Subcutaneous abdominal adipose tissue (tissue), 5 donors: ENCODE measurements around the gene AGAP3.

Experiments
- H3K27ac ChIP-seq: one replicate; pipeline ENCODE4 v1.7.0; 2013; ENCODE audit warnings: low read depth, mild to moderate bottlenecking, inconsistent platforms, low read length, moderate library complexity
- H3K27me3 ChIP-seq, 5 donors: one replicate each; pipeline ENCODE4 v1.7.0; 2013; ENCODE audit warnings: low read length in 5 of 5, inconsistent platforms in 1 of 5; ENCODE audit not compliant: control insufficient read depth in 5 of 5, insufficient read depth in 4 of 5
- H3K36me3 ChIP-seq, 5 donors: one replicate each; pipeline ENCODE4 v1.7.0; 2013; ENCODE audit warnings: low read length in 5 of 5; ENCODE audit not compliant: control insufficient read depth in 5 of 5, insufficient read depth in 5 of 5
- H3K4me1 ChIP-seq, 5 donors: one replicate each; pipeline ENCODE4 v1.7.0; 2013; ENCODE audit warnings: low read length in 5 of 5, mild to moderate bottlenecking in 3 of 5, moderate library complexity in 1 of 5; ENCODE audit not compliant: control insufficient read depth in 5 of 5, insufficient read depth in 5 of 5
- H3K4me3 ChIP-seq, 5 donors: one replicate each; pipeline ENCODE4 v1.7.0; 2013; ENCODE audit warnings: low read length in 5 of 5, low read depth in 1 of 5
- H3K9ac ChIP-seq, 5 donors: one replicate each; pipeline ENCODE4 v1.7.0; 2013; ENCODE audit warnings: low read length in 5 of 5, mild to moderate bottlenecking in 4 of 5, moderate library complexity in 3 of 5
- H3K9me3 ChIP-seq, 5 donors: one replicate each; pipeline ENCODE4 v1.7.0; 2013; ENCODE audit warnings: low read length in 5 of 5; ENCODE audit not compliant: control insufficient read depth in 5 of 5
- donor health status: healthy.
- donor health status: healthy.
- donor health status: healthy.
- donor health status: healthy.
- donor health status: healthy.

The AGAP3 gene

DNA sequence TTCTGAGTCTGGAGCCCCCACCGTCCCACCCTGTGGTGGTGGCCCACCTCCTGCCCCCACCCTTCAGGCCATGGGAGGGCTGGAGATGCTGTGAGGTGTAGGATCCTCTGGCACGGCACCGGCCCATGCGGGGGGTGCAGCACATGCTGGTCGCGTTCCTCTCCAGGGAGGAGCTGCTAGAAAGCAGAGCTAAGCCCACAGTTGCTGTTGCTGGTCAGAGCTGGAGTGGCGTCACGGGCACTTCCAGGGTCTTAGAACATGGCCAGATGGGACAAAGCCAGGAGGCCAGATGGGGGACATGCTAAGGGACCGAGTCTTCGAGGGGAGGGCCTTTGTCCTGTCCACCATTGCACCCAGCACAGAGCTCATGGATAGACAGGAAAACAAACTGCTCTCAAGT is 21.6 kb downstream of the AGAP3 start:
- Histone ChIP-seq H3K4me1 (peaks cover 2 to 38% (median 26%) of the 10 kb centered on the region in 5 donors), H3K27ac (no peak overlapping the region), H3K36me3 (peaks cover 0 to 13% (median 7%) of the 10 kb centered on the region in 5 donors), H3K27me3 (no peaks in the 10 kb centered on the region), H3K4me3 (no peak overlapping the region), H3K9me3 (no peaks in the 10 kb centered on the region), H3K9ac (peak overlapping the region in 1 of 5 donors; percentile 56)

DNA sequence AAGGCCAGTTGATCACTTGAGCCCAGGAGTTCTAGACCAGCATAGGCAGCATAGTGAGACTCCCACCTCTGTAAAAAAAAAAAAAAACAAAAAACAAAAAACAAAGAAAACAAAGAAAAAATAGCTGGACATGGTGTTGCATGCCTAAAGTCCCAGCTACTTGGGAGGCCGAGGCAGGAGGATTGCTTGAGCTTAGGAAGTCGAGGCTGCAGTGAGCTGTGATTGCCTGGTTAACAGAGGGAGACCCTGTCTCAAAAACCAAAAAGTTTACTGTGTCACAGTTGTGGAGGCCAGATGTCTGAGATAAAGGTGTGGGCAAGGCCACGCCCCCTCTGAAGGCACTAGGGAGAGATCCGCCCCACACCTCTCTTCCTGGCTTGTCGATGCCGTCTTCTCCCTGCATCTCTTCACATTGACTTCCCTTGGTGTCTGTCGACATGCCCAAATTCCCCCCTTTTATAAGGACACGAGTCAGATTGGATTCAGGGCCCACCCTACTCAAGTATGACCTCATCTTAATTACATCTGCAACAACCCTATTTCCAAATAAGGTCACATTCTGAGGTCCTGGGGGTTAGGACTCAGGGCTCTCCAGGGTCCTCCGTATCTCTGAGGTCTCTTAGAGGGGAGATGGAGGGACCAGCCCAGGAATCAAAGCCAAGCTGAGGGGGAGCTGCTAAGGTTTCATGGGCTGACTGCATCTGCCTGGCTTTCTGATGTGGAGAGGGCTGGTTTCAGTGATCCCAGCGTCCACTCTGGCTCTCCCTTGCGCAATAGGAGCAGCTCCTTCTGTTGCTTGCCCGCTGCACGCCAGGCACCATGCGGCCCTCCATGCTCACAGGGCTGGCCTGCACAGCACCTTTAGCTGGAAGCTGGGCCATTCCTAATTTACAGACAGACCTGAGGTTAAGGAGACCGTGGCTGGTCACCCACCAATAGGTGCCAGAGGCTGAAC is 23.1 kb downstream of the AGAP3 start:
- peak overlapping the region; percentile 37 for H3K27ac ChIP-seq
- no peak overlapping the region for H3K9ac ChIP-seq
- H3K4me3 ChIP-seq, result no peak overlapping the region
- H3K9me3 ChIP-seq, result no peaks in the 10 kb centered on the region
- no peaks in the 10 kb centered on the region for H3K27me3 ChIP-seq
- peaks cover 0 to 12% (median 6%) of the 10 kb centered on the region in 5 donors for H3K36me3 ChIP-seq
- peaks cover 2 to 38% (median 23%) of the 10 kb centered on the region in 5 donors for H3K4me1 ChIP-seq

DNA sequence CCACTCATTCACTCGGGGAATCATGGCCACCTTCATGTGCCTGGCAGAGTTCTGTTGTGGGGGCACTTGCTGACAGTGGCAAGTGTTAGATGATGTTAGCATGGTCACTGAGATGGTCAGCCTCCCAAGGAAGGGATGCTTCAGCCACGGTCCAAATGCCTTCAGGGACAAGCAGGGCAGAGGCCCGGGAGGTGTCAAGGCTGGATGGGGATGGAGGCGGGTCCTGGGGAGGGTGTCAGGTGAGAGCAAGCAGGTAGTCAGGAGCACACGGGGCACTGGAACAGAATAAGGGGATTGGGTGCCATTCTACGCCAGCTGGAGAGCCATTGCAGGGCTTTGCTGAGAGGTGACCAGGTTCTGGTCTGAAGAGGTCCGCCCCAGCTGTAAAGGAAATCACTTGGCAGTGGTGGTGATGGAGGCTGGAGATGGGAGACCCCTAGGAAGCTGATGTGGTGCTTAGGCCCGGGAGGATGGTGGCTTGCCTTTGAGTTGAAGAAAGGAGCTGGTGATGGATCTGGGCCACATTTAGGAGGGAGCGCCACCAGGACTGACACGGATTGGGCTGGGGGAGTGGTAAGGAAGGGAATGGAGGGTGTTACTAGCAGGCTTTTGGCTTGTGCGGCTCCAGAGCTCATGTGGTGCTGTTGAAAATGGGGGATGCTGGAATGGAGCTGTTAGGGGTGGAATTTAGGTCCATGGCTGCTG is 24.1 kb downstream of the AGAP3 start:
- H3K27ac ChIP-seq, result no peak overlapping the region
- peaks cover 0 to 31% (median 19%) of the 10 kb centered on the region in 5 donors for H3K4me1 ChIP-seq
- peaks cover 0 to 7% (median 3%) of the 10 kb centered on the region in 5 donors for H3K36me3 ChIP-seq
- H3K9ac ChIP-seq, result peak overlapping the region in 2 of 5 donors; percentile 12 to 41
- H3K4me3 ChIP-seq, result no peak overlapping the region
- no peaks in the 10 kb centered on the region for H3K9me3 ChIP-seq
- no peaks in the 10 kb centered on the region for H3K27me3 ChIP-seq

DNA sequence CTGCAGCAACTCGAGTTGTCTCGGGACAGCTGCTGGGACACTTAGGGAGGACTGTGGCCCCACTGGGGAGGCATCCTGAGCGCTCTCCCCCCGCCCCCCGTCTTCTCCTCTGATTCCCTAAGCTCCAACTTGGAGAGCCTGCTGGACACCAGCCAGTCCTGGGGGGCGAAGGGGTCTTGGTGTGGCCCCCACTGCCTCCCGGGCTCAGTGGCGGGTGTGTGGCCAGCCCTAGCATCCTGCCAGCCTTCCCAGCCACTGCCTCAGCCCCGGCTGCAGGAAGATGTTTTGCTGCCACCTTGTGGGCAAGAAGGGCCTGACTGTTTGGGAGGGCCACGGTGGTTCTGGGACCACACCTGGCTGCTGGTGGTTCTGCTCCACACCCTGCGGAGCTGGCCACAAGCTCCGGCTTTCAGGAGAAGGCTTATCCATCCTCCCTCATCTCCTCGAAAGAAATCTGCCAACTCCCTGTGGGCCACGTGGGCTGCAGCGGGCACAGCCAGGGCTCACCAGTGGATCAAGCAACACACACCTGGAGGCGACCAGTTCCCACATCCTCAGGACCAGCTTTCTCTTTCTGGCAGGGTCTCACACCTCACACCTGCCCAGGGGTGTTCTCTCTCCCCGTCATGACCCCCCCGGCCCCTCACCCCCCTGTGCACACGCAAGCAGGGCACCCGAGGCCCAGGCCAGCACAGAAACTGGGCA is 24.8 kb downstream of the AGAP3 start:
- Histone ChIP-seq H3K27ac (no peak overlapping the region), H3K9ac (no peak overlapping the region)

DNA sequence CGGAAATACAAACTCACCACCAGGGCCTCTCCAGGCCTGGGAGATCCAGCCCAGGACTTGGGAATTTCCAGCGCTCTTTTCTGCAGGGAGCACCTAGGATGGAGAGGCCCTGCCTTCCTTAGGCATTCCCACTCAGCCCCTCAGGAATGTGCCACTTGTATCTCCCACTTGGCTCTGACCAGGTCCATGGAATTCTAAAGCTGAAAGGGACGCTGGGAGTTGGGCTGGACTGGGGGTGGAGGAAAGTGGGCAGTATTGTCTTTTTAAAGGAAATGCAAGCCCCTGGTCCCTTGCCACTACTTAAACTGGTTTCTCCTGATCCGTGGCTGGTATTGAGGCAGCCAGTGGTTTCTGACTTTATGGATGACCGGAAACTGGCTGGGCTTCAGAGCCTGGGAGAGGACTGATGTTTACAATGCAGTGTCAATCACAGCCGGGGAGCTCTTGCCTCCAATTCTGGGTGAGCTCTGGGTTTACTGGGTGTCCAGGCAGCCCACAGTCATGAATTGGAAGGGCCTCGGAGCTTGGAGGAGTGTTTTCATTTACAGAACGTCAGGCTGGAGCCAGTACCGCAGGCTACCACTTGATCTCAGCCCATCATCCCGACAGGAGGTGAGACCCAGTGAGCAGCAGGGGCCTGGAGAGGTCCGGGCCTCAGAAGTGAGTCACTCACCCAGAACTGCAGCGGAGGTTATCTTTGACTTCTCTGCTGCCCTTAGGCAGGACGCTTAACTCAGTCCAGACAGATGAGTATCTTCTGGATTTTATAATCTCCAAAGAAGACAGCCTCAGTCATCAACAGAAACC is 27.3 kb downstream of the AGAP3 start:
- H3K27ac ChIP-seq, result no peak overlapping the region
- H3K4me3 ChIP-seq, result no peak overlapping the region
- H3K36me3 ChIP-seq, result peaks cover 0 to 23% (median 17%) of the 10 kb centered on the region in 5 donors
- H3K9ac ChIP-seq, result no peak overlapping the region
- H3K27me3 ChIP-seq, result no peaks in the 10 kb centered on the region
- H3K4me1 ChIP-seq, result peaks cover 0 to 34% (median 22%) of the 10 kb centered on the region in 5 donors
- H3K9me3 ChIP-seq, result no peaks in the 10 kb centered on the region

More for the DNA sequence above, 24.8 kb downstream of the AGAP3 start:
- H3K4me3 ChIP-seq, result no peak overlapping the region
- H3K27me3 ChIP-seq, result no peaks in the 10 kb centered on the region
- H3K4me1 ChIP-seq, result peaks cover 0 to 34% (median 22%) of the 10 kb centered on the region in 5 donors
- no peaks in the 10 kb centered on the region for H3K9me3 ChIP-seq
- peaks cover 0 to 7% (median 3%) of the 10 kb centered on the region in 5 donors for H3K36me3 ChIP-seq

DNA sequence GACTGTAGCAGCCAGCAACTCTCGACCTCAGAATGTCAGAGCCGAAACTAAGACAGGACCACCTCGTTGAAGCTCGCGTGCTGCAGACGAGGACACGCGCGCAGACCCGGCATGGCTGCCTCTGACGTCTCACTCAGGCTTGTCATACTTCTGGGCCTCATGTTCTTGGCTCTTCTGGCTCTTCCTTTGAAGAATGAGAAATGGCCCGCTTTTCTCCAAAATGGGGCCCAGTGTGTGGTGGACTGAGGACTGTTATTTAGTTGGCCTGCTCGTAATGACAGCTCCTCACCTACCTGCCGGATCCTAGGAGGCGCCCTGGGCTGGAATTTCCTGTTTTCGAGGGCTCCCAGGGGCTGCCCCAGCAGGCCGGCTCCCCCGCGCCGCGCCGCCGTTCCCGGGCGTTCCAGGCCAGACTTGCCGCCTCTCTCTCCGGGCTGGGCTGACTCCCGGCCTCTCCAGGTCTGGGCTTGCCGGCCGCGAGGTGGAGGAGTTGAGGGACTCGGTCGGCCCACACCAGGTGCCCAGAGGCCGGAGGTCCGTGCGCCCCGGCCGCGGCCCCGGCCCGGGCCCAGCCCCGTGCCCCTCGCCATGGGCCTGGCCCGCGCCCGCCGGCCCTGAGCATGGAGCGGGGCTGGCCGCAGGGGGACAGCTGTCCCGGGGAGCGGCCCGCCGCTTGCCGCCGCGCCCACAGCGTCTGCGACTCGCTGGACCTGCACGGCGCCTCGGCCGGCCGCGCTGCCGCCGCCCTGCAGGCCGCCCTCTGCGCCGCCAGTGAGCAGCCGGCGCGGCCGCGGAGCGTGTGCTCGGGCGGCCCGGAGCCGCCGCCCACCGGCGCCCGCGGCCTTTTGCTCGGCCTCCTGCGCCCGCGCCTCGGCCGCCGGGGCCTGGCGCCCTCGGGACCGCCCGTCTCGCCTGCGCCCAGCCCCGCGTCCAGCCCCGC is 28.1 kb downstream of the AGAP3 start:
- Histone ChIP-seq H3K36me3 (peaks cover 0 to 31% (median 25%) of the 10 kb centered on the region in 5 donors), H3K27ac (no peak overlapping the region), H3K9ac (no peak overlapping the region), H3K27me3 (no peaks in the 10 kb centered on the region), H3K4me1 (peaks cover 0 to 29% (median 22%) of the 10 kb centered on the region in 5 donors), H3K4me3 (peak overlapping the region in 1 of 5 donors; percentile 17), H3K9me3 (no peaks in the 10 kb centered on the region)

DNA sequence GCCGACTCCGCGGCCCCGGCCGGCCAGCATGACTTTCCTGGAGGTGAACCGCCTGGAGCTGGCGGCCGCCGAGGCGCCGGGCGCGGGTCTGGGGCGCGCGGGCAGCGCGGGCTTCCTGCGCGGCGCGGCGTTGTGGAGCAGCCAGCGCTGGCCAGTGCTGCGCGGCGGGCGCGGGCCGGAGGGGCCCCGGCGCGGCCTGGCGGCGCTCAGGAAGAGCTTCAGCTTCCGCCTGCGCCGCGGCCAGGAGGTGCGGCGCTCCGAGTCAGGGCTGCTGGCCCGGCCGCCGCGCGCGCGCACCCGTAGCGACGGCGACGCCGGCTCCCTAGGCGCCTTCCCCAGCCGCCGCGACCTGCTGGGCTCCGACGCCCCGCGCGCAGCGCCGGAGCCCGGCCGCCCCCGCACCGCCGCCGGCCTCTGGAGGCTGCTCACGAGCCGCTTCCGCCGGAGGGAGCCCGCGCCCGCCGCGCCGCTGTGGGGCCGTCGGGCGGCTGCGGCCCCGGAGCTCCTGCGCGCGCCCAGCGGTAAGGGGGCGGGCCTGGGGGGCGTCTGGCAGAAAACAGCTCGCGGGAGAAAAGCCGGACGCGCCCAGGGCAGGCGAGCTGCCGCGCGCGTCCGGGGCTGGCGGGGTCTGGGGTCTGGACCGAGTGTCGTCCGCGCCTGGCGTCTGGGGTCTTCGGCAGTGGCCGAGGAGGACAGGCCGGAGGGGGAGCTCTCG is 29.0 kb downstream of the AGAP3 start:
- no peaks in the 10 kb centered on the region for H3K27me3 ChIP-seq
- H3K27ac ChIP-seq, result no peak overlapping the region
- H3K4me3 ChIP-seq, result peak overlapping the region in 2 of 5 donors; percentile 6 to 17
- H3K9ac ChIP-seq, result no peak overlapping the region
- peaks cover 0 to 40% (median 34%) of the 10 kb centered on the region in 5 donors for H3K36me3 ChIP-seq
- peaks cover 0 to 21% (median 13%) of the 10 kb centered on the region in 5 donors for H3K4me1 ChIP-seq
- no peaks in the 10 kb centered on the region for H3K9me3 ChIP-seq

DNA sequence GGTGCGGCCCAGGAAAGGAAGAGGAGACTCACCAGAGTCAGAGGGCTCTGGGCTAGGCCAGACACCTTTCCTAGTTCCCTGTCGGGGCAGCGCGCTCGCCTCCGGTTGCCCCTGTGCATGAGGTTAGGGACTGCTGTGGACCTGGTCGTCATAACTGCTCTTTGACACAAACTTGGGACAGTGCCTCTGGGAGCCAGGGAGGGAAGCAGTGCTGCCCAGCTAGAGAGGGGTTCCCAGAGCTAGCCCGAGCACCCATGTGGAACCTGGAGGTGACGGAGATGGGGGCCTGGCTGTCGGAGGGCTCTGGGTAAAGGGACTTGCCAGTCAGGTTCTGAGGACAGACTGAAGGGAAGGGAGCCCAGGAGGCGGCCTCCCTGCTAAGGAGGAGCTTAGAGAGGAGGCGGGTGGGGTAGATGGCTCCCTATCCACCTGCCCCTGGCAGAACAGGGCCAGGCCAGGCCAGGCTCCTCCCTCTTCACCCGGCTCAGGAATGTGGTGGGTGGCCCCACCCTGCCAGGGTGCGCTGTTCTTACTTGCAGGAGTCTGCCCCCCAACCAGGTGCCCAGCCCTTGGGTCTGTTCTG is 29.7 kb downstream of the AGAP3 start:
- H3K9me3 ChIP-seq, result no peaks in the 10 kb centered on the region
- H3K9ac ChIP-seq, result no peak overlapping the region
- peaks cover 0 to 15% (median 7%) of the 10 kb centered on the region in 5 donors for H3K4me1 ChIP-seq
- no peak overlapping the region for H3K27ac ChIP-seq
- H3K27me3 ChIP-seq, result no peaks in the 10 kb centered on the region
- H3K36me3 ChIP-seq, result peaks cover 0 to 46% (median 40%) of the 10 kb centered on the region in 5 donors
- no peak overlapping the region for H3K4me3 ChIP-seq
